TTC549 (cell line): ENCODE results near the gene SNX30.

Experiments used
- FAIRE-seq: peaks from 2 replicates; lab custom pipeline; 2012; peaks lifted over from hg19 to GRCh38; lab: Jason Lieb, UNC

The SNX30 gene

GRCh38 chr9:112752334-112753125, 2.0 kb downstream of the SNX30 start:
- FAIRE-seq = no peak

GRCh38 chr9:112753725-112754124, 3.2 kb downstream of the SNX30 start:
- no peak for FAIRE-seq

- no peak for FAIRE-seq
These were observed 4.0 kb downstream of the SNX30 start for GRCh38 chr9:112754578-112754977.

GRCh38 chr9:112755016-112755427, 4.5 kb downstream of the SNX30 start:
- FAIRE-seq = no peak

- FAIRE-seq = no peak
These were observed 5.1 kb downstream of the SNX30 start for GRCh38 chr9:112755675-112756074.

GRCh38 chr9:112757282-112757883, 6.8 kb downstream of the SNX30 start:
- no peak for FAIRE-seq

GRCh38 chr9:112757940-112758339, 7.4 kb downstream of the SNX30 start:
- FAIRE-seq = no peak

- no peak for FAIRE-seq
These were observed 10.3 kb downstream of the SNX30 start for GRCh38 chr9:112760821-112761220.

- FAIRE-seq = no peak
These were observed 11.5 kb downstream of the SNX30 start for GRCh38 chr9:112761912-112762655.

GRCh38 chr9:112762726-112763518, 12.4 kb downstream of the SNX30 start:
- FAIRE-seq = no peak

GRCh38 chr9:112764344-112764743, 13.8 kb downstream of the SNX30 start:
- no peak for FAIRE-seq

- FAIRE-seq = no peak
These were observed 14.3 kb downstream of the SNX30 start for GRCh38 chr9:112764837-112765236.

- FAIRE-seq = no peak
These were observed 14.7 kb downstream of the SNX30 start for GRCh38 chr9:112765281-112765680.

- no peak for FAIRE-seq
These were observed 21.0 kb downstream of the SNX30 start for GRCh38 chr9:112771359-112772214.

GRCh38 chr9:112772215-112772509, 21.6 kb downstream of the SNX30 start:
- no peak for FAIRE-seq

- no peak for FAIRE-seq
These were observed 22.0 kb downstream of the SNX30 start for GRCh38 chr9:112772551-112772950.

- FAIRE-seq = no peak
These were observed 23.7 kb downstream of the SNX30 start for GRCh38 chr9:112774006-112774996.

- no peak for FAIRE-seq
These were observed 27.4 kb downstream of the SNX30 start for GRCh38 chr9:112777914-112778313.

GRCh38 chr9:112780450-112781036, 30.0 kb downstream of the SNX30 start:
- no peak for FAIRE-seq

GRCh38 chr9:112782218-112782617, 31.7 kb downstream of the SNX30 start:
- no peak for FAIRE-seq
